CD1c-positive myeloid dendritic cell (primary cell): ENCODE data around the gene SEPTIN5.
"Not testable (repeated sequence)": the region's sequence is repeated elsewhere in the genome, so short reads cannot be mapped to it uniquely, and the experiment has no call there.

Source experiments
- DNase-seq: peaks from one replicate; pipeline ENCODE4 v3.0.0-alpha.2; 2016; ENCODE audit errors: extremely low spot score

SEPTIN5 gene

DNA sequence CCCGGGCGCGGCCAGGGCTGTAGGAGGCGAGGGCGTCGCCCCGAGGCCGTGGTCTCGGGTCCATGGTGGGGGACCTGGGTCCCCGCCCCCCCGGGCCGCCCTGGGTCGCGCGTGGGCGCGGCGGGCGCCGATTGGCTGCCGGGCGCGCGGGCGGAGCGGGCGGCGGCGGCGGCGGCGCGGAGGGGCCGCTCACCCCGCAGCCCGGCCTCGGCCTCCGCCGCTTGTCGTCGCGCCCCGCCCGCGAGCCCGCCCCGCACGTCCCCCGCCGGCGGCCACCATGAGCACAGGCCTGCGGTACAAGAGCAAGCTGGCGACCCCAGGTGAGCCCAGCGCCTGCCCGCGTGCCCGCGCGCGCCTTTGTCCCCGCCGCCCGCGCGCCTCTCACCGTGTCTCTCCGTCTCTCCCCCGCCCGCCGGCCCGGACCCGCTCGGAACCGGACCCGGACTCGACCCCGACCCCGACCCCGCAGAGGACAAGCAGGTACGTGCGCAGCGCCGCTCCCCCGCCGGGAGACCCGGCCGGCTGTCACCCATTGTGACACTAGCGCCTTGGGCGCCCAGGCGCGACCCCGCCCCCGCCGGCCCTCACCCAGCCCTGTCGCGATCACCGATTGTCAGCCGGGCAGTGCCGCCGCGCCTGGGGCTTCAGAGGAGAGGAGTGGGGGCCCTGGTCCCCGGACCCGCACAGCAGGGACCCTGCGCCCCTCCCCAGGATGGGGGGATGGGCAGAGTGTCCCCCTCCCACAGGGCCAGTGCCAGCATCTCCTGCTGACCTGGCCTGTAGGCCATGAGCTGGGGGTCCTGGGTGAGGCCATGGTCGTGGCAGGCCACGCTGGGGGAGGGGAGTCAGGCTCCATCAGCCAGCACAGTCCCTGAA lies at the start of gene SEPTIN5:
SEPTIN5 (plus strand) TSS at position 192 of the 876 bp plus-strand sequence; CDS start at position 278, 86 bp downstream.
- peak; percentile 22 for DNase-seq

- DNase-seq: no peak
Observed at GRCh38 chr22:19664951-19665783, 49.1 kb upstream of the SEPTIN5 start.

GRCh38 chr22:19665784-19666672 lies 48.3 kb upstream of the SEPTIN5 start:
- no peak for DNase-seq

GRCh38 chr22:19666673-19667593 lies 47.4 kb upstream of the SEPTIN5 start:
- DNase-seq: no peak

DNA sequence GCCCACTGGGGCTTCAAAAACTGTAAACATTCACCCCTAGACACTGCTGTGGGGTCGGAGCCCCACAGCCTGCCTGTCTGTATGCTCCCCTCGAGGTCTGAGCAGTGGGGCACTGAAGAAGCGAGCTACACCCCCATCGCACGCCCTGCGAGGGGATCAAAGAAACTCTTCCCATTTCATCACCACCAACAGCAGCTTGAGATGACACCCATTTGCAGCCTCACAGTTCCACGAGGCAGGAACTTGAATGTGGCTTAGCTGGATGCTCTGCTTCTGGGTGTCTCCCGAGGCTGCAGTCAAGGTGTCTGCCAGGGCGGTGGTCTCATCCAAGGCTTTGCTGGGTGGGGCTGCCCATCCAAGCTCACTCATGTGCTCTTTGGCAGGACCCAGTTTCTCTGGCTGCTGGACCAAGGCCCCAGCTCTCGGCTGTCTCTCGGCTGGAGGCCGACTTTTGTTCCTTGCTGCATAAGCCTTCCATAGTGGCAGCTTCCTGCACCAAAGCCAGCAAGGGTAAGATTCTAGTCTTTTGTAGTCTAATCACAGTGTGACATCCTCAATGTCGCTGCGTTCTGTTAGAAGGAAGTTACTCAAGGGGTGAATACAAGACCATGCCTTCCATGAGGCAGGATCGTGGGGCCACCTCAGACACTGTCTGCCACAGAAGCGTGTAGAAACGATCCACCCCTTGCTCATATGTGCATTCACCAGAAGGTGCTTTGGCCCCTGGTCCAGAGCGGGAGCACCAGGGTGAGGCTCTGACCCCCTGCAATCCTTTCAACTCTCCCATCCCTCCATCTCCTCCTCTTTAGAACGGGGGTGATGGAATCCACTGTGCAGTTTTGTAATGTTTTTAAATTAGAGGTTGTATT lies 46.2 kb upstream of the SEPTIN5 start:
- DNase-seq: no peak

GRCh38 chr22:19668748-19669147 lies 45.6 kb upstream of the SEPTIN5 start:
- no peak for DNase-seq

DNA sequence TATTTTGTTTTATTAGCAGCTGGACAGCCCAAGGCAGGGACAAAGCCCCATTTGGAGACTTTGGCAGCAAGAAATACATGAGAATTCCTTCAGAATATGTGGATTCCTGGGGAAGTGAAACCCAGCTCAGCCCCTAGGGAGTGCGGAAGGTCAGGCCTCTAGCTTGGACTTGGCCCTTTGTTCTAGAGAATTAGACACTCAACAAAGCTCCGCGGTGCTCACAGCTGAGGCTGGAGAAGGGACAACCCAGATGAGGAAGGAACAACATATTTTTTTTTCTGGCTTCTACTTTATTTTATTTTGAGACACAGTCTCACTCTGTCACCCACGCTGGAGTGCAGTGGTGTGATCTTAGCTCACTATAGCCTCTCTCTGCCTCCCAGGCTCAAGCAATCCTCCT lies 44.7 kb upstream of the SEPTIN5 start:
- DNase-seq: no peak

- DNase-seq: no peak
Observed at GRCh38 chr22:19671316-19671715, 43.0 kb upstream of the SEPTIN5 start.

- no peak for DNase-seq
Observed at GRCh38 chr22:19672054-19672776, 42.1 kb upstream of the SEPTIN5 start.

GRCh38 chr22:19673660-19674059 lies 40.6 kb upstream of the SEPTIN5 start:
- DNase-seq: no peak

DNA sequence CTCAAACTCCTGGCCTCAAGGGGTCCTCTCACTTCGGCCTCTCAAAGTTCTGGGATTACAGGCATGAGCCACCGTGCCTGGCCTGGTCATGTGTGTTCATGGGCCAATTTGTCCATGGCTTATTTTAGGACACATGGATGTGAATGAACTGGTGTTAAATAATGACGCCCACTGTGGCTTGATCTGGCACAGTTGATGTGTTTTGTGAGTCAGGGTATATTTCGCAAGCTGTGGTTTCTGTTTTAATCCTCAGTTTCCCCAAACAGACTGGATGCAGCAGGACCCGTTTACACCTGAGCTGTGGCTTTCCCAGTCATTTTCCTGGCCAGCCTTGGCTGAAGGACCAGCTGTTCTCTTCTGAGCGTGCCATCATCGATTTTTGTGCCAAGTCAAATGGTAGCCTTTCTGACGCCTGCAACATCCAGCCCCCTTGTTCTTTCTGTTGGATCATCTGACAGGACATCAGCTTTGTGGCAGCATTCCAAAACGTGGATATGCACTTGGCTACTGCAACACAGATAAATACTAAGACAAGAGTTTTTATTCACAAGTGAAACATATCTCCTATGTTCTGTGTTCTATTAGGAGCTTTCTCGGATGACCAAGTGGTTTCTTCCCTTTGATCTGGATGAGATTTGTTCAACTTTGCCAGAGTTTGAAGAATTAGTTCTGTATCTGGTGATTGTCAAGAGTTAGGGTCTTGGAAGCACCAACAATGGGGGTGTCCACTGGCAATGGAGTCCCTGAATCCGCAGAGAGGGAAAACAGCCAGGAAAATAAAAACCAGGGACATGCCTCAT lies 40.0 kb upstream of the SEPTIN5 start:
- DNase-seq: no peak

DNA sequence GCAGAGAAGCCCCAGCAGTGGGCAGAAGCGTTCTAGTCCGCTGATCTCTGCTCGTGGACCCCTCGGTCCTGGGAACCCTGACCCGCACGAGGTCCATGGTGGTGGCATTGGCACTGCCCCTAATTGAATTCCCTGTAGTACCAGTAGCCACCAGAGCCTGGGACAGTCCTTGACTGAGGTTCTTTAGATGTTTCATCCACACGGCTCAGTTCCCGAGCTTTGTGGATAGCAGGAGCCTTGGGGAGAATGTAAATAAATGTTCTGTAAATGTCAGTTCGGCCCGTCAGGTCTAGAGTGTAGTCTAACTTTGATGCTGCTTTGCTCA lies 39.4 kb upstream of the SEPTIN5 start:
- no peak for DNase-seq

DNA sequence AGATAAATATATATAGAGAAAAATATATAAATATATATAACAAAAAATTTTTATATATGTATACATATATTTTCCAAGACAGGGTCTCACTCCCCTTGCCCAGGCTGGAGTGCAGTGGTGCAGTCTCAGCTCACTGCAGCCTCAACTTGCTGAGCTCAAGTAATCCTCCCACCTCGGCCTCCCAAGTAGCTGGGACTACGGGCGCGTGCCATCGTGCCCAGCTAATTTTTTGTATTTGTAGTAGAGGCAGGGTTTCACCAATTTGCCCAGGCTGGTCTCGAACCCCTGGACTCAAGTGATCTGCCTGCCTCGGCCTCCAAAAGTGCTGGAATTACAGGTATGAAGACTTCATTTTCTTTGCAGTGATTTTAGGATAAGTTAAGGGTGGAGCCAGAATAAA lies 38.9 kb upstream of the SEPTIN5 start:
- DNase-seq: no peak

- not testable (repeated sequence) for DNase-seq
Observed at GRCh38 chr22:19676437-19676836, 37.9 kb upstream of the SEPTIN5 start.

DNA sequence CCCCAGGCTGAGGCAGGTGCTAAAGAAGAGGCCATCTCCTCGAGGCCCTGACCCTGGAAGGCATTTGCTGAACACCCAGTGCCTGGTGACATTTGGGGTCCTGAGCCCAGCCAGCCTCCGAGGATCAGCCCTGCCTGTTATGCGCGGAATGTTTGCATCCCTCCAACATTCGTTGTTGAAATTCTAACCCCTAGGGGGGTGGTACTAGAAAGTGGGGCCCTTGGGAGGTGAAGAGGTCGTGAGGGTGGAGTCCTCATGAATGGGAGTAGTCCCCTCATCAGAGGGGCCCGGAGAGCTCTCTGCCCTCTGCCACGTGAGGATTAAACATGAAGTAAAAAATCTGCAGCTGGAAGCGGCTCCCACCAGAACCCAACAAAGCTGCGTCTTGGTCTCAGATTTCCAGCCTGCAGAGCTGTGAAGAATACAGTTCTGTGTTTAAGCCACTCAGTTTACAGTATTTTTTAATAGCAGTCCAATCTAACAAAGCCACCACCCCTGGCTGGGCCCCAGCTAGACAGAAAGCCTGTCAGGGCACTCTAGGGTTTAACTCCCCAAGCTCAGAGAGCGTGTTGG lies 35.3 kb upstream of the SEPTIN5 start:
- no peak for DNase-seq

DNA sequence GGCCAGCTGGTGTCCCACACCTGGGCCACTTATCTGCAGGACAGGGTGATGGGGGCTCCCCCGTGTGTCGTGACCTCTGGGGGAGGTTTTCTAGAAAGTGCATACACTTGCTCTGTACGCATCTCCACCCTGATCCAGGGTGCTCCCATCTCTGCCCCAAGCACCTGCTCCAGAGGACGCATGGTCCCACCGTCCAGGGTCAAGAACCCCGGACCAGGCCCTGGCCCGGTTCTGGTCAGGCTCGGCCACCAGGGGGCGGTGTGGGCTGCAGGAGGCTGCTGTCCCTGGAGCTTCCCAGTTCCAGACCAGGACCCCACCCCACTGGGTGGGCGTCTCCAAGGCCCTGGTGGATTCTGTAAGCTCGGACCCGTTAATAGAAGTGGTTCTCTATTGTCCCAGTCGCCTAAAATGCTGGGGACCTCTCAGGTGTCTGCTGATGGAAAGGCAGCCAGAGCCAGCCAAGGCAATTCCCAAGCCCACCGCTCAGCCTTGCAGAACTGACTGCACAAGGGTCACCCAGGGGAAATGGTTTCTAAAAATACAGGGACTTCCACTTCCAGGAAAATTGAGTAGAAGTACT lies 34.7 kb upstream of the SEPTIN5 start:
- DNase-seq: peak; percentile 52

GRCh38 chr22:19680287-19680881 lies 33.9 kb upstream of the SEPTIN5 start:
- no peak for DNase-seq
